GM12872 (cell line): ENCODE measurements around the gene TSPAN14.

Experiments
- CTCF ChIP-seq: IDR thresholded peaks from 3 replicates; pipeline ENCODE4 v1.5.1; 2011; ENCODE audit warnings: low read depth, mild to moderate bottlenecking, low read length, moderate library complexity; ENCODE audit not compliant: insufficient read depth

The TSPAN14 gene

GRCh38 chr10:80453056-80453841 lies 861 bp upstream of the TSPAN14 start:
- TF ChIP-seq CTCF = no peak

DNA sequence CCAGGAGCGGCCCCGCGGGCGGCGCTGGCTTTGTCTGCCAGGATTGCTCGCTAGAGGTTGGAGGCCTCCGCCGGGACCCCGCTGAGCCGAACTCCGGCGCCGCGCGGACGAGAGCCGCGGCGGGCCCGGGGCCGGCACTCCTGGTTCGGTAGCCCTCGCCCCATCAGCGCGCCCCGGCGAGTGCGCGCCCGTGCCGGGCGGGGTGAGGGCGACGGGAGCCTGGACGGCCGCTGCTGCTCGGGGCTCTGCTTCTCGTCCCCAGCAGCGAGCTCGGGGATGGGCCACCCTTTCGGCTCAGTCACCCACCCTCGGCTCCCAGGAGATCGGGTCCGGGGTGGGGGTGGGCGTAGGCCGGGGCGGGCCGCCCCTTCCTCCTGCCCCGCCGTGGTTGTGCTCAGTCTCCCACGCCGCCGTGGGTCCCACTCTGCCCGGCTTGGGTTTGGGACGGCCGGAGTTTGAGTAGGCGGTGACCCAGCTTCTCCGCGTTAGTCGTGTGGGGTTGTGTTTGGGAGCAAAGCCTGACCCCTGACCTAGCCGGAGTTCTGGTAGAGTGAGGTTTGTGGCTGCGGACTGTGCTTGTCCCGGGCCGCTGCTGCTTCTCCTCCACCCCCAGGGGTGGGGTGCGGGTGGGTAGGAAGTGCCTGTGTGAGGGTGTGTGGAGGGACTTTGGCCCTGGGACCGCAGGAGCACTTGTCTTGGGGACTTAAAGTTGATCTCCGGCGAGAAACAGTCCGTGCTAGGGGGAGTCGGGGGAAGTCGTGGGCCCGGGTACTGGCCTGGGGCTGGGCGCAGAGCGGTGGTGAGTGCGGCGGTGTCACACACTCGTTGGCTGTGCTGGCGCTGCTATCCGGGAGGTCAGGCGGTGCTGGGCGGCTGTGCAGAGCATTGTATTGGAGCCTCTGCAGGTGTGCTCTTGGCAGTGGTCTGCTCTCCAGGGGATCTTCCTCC lies 677 bp downstream of the TSPAN14 start:
- no peak for TF ChIP-seq CTCF

GRCh38 chr10:80455461-80456349 lies 1.6 kb downstream of the TSPAN14 start:
- no peak for TF ChIP-seq CTCF

GRCh38 chr10:80457554-80458262 lies 3.6 kb downstream of the TSPAN14 start:
- TF ChIP-seq CTCF = no peak

DNA sequence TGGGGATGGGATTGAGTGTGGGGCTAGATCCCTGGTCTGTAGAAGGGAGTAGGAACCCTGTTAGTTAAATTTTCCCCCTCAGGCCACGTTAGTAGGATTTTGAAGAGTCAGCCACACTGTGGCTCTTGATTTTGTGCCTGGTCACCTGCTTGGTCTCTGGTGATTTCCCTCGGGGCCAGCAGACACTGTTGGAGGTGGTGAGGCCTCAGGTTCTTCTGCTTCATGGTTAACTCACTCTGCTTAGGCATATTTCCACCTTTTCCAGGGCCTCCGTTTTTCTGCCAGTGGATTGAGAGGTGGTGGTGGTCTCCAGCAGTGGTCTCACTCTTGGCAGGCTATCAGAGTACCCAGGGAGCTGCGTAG lies 4.1 kb downstream of the TSPAN14 start:
- no peak for TF ChIP-seq CTCF

- TF ChIP-seq CTCF = no peak
Observed at GRCh38 chr10:80458638-80459037, 4.5 kb downstream of the TSPAN14 start.
